ENCODE results near the gene NPSR1. TPM values are rescaled to one million over a fixed set of nuclear protein-coding genes. Genes with fewer than 3 reads are reported as not detected.

Gene NPSR1
- total and polyA plus RNA-seq, 9 of the 15 experiments (the other 6 are each of a cell fraction or from before 2014, with no cell fraction given) = not detected

DNA sequence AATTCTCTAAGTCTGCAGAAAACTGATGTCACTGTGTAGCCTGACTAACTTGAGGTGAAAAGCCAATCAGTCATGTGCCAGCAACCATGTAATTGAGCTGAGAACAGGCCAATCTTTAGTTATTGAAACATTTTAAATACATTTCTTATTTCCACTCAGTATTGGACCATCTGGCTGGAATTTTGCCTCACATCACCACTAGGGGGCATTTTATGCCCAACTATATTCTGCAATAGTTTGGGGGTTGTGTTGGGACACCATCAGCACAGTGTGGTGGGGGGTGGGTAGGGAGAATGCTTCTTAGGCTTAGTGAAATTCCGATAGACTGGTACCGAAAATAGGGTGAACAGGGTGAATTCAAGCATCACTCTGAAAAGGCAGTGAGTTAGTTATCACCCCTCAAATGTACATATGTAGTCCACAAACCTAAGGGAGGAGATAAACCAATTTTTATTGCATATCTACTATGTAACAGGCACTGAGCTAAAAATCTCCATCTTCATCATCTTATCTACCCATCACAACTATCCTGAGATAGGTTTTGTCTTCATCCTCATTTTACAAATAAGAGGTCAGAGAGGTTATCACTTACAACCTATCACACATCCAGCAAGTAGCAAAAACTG is 17.8 kb downstream of the NPSR1 start:
- H3K9ac ChIP-seq (ENCODE audit: insufficient read depth in 1 of 2, low read depth in 2 of 2, low read length in 2 of 2) = no peak overlapping the region
- FAIRE-seq (no peak), ATAC-seq (peak; percentile 73), DNase-seq (ENCODE audit: extremely low read depth in 1 of 4, low spot score in 3 of 4) (peak; percentile 16 to 31 (median 21))
- no peaks in the 10 kb centered on the region for H3K4me1 ChIP-seq (replicated peaks in 1 of 2; ENCODE audit: control insufficient read depth in 2 of 2, insufficient read depth in 2 of 2, low read length in 2 of 2)
- no peak overlapping the region for H3K27ac ChIP-seq (ENCODE audit: extremely low read depth, low read depth, low read length)
- H3K4me3 ChIP-seq = no peak overlapping the region
- in situ Hi-C loops (cut with MboI) (no loop called here), intact Hi-C loops (cut with micrococcal nuclease) (loop anchor here (5.0 to 10.0 kb wide), 2 partner anchors 226 to 359 kb away; partner anchors contain the start of gene DPY19L1)
- no peaks in the 10 kb centered on the region for H3K27me3 ChIP-seq (ENCODE audit: control insufficient read depth in 2 of 2, insufficient read depth in 2 of 2, low read length in 2 of 2)
- CTCF ChIA-PET (ENCODE audit: low intra/inter-chr PET ratio) = no interaction called here
- no TSS peak for BruUV-seq (replicated peaks)
- H4K20me1 ChIP-seq (replicated peaks; ENCODE audit: control insufficient read depth, insufficient read depth, low read length) = no peaks in the 10 kb centered on the region
- H3K36me3 ChIP-seq (ENCODE audit: control insufficient read depth, insufficient read depth, low read length) = no peaks in the 10 kb centered on the region
- POLR2A ChIA-PET = no interaction called here
- TF ChIP-seq, protein P1, sequence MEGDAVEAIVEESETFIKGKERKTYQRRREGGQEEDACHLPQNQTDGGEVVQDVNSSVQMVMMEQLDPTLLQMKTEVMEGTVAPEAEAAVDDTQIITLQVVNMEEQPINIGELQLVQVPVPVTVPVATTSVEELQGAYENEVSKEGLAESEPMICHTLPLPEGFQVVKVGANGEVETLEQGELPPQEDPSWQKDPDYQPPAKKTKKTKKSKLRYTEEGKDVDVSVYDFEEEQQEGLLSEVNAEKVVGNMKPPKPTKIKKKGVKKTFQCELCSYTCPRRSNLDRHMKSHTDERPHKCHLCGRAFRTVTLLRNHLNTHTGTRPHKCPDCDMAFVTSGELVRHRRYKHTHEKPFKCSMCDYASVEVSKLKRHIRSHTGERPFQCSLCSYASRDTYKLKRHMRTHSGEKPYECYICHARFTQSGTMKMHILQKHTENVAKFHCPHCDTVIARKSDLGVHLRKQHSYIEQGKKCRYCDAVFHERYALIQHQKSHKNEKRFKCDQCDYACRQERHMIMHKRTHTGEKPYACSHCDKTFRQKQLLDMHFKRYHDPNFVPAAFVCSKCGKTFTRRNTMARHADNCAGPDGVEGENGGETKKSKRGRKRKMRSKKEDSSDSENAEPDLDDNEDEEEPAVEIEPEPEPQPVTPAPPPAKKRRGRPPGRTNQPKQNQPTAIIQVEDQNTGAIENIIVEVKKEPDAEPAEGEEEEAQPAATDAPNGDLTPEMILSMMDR (IDR thresholded peaks at IDR 0.05 in 2 of 3, conservative IDR thresholded peaks at IDR 0.05 in 1 of 3; ENCODE audit: insufficient read depth in 2 of 3, low read depth in 1 of 3, low read length in 3 of 3) = peak; percentile 16 to 49 (median 44); a peak in 4 of 6 replicates
- TF ChIP-seq SMARCE1 (IDR thresholded peaks at IDR 0.05) (no peak), GTF2F1 (IDR thresholded peaks at IDR 0.05; ENCODE audit: low read depth, low read length) (no peak), RAD21 (CRISPR knock-in tag; conservative IDR thresholded peaks at IDR 0.05 in 1 of 2, IDR thresholded peaks at IDR 0.05 in 1 of 2) (peak in 1 of 2 experiments; percentile 47; a peak in 2 of 4 replicates), TAF7 (tag; IDR thresholded peaks at IDR 0.05) (no peak)
- TF ChIP-seq, protein P2, sequence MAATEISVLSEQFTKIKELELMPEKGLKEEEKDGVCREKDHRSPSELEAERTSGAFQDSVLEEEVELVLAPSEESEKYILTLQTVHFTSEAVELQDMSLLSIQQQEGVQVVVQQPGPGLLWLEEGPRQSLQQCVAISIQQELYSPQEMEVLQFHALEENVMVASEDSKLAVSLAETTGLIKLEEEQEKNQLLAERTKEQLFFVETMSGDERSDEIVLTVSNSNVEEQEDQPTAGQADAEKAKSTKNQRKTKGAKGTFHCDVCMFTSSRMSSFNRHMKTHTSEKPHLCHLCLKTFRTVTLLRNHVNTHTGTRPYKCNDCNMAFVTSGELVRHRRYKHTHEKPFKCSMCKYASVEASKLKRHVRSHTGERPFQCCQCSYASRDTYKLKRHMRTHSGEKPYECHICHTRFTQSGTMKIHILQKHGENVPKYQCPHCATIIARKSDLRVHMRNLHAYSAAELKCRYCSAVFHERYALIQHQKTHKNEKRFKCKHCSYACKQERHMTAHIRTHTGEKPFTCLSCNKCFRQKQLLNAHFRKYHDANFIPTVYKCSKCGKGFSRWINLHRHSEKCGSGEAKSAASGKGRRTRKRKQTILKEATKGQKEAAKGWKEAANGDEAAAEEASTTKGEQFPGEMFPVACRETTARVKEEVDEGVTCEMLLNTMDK (IDR thresholded peaks at IDR 0.05; ENCODE audit: borderline replicate concordance, insufficient read depth, low read depth, low read length, poor library complexity, severe bottlenecking) = peak; percentile 43
- TF ChIP-seq, protein P3, sequence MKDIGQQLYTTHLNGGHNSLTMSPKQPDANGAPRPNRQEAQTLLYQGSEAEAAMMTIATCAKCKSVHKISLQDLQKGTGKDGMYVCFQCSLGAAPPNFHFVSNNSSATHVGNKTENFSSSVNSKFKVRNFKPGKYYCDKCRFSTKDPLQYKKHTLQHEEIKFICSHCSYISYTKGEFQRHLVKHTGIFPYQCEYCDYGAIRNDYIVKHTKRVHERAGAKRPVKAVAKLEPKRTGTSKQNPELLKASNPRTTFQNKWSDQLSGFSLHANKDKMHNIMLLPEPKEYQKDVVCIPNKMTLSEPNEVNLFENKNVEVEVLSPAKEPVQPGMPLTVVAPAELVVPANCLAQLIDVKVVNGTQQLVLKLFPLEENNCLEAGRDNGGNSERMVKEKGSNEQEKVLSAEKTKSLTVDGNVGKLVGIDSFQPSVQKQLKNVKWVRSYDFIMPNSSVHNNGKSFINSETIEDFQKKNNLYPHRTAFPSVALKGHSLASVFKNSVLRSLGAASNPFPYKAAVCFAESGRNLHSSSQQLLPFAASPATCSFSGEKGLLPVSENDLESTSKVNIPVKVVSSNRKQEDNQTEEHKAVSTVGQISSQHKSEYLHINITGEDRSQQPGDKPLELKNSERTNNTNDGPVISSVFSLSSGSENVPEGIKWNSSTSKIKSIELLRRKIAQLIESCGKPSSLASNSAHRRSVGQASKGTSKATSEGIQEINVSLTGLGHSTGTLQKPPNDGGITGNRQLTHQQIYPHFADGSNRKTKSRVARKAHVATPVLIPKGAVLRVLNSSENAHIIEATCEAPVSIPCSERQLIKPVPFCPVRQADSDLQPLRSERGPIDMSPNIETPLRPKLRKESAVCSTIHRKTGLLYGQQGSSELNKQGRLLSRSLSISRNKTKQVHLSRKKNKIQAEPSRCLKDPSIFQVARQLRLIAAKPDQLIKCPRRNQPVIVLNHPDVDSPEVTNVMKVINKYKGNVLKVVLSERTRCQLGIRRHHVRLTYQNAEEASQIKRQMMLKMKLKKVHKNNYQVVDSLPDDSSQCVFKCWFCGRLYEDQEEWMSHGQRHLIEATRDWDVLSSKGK (CRISPR knock-in tag; IDR thresholded peaks at IDR 0.05) = no peak
- no peaks in the 10 kb centered on the region for H3K9me1 ChIP-seq (ENCODE audit: control insufficient read depth, insufficient read depth, low read length)
- H3K4me2 ChIP-seq (ENCODE audit: insufficient read depth, low read length) = no peak overlapping the region
- 0% methylated on average over 2 of the region's 2 CpGs for WGBS (ENCODE audit: insufficient coverage, low coverage, missing lambda C conversion rate)
- H3K9me3 ChIP-seq (replicated peaks; ENCODE audit: control insufficient read depth, insufficient read depth, low read depth, low read length) = no peaks in the 10 kb centered on the region
- no peaks in the 10 kb centered on the region for H3K79me2 ChIP-seq (ENCODE audit: control insufficient read depth, insufficient read depth, low read length)
- H2AFZ ChIP-seq (ENCODE audit: low read depth, low read length) = no peak overlapping the region

Measured in K562 (cell line).